ENCODE measurements around the gene ADK. TPM values are rescaled to one million over a fixed set of nuclear protein-coding genes. Genes with fewer than 3 reads are reported as not detected.
"Not testable (repeated sequence)": the region's sequence is repeated elsewhere in the genome, so short reads cannot be mapped to it uniquely, and the experiment has no call there.

ADK gene
- total and polyA plus RNA-seq, 4 donors: 12.6 to 21.1 (median 16.1) TPM

DNA sequence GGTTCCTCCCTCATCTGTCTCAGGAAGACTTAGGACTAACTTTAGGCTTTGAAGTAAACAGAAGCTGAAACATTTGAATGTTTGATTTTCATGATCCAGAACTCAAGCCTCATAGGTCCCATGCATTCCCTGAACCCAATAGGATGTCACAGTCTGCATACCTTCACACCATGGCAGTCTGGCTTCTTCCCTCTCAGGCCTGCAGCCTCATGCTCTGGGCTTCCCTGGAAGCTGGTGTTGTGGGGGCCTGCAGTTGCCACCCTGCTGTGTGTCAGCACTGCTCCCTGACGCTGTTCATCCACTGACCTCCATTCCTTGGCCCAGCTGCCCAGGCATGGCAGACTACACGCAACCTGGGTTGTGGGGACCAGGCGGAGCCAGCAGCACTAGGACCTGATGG is 407.9 kb downstream of the ADK start:
- Histone ChIP-seq H3K36me3 (ENCODE audit: control insufficient read depth in 1 of 2, insufficient read depth in 2 of 2, low read length in 1 of 2) (no peaks in the 10 kb centered on the region), H3K27me3 (ENCODE audit: control insufficient read depth in 1 of 2, insufficient read depth in 2 of 2, low read length in 1 of 2) (no peaks in the 10 kb centered on the region), H3K9me3 (ENCODE audit: control insufficient read depth, low read length) (no peaks in the 10 kb centered on the region), H3K27ac (ENCODE audit: low read depth in 1 of 2, low read length in 2 of 2) (no peak overlapping the region), H3K4me3 (ENCODE audit: low read length in 2 of 2) (no peak overlapping the region), H3K4me1 (ENCODE audit: control insufficient read depth in 1 of 2, insufficient read depth in 2 of 2, low read length in 2 of 2) (no peaks in the 10 kb centered on the region)
- WGBS, 2 donors: 98% methylated on average over 3 of the region's 3 CpGs
- DNase-seq (no peak), ATAC-seq (ENCODE audit: low FRiP score) (no peak)
- intact Hi-C loops (cut with DNase I): no loop called here

DNA sequence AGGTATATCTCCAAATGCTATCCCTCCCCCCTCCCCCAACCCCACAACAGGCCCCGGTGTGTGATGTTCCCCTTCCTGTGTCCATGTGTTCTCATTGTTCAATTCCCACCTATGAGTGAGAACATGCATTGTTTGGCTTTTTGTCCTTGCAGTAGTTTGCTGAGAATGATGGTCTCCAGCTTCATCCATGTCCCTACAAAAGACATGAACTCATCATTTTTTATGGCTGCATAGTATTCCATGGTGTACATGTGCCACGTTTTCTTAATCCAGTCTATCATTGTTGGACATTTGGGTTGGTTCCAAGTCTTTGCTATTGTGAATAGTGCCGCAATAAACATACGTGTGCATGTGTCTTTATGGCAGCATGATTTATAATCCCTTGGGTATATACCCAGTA is 417.9 kb downstream of the ADK start:
- H3K9me3 ChIP-seq (ENCODE audit: control insufficient read depth, low read length); H3K27ac ChIP-seq (ENCODE audit: low read depth in 1 of 2, low read length in 2 of 2); H3K4me1 ChIP-seq (ENCODE audit: control insufficient read depth in 1 of 2, insufficient read depth in 2 of 2, low read length in 2 of 2); H3K27me3 ChIP-seq (ENCODE audit: control insufficient read depth in 1 of 2, insufficient read depth in 2 of 2, low read length in 1 of 2); H3K36me3 ChIP-seq (ENCODE audit: control insufficient read depth in 1 of 2, insufficient read depth in 2 of 2, low read length in 1 of 2); ATAC-seq (ENCODE audit: low FRiP score); intact Hi-C loops (cut with DNase I); H3K4me3 ChIP-seq (ENCODE audit: low read length in 2 of 2); DNase-seq: not testable (repeated sequence)
- WGBS, 2 donors: 85 to 94% methylated on average over 2 to 4 of the region's 4 CpGs

DNA sequence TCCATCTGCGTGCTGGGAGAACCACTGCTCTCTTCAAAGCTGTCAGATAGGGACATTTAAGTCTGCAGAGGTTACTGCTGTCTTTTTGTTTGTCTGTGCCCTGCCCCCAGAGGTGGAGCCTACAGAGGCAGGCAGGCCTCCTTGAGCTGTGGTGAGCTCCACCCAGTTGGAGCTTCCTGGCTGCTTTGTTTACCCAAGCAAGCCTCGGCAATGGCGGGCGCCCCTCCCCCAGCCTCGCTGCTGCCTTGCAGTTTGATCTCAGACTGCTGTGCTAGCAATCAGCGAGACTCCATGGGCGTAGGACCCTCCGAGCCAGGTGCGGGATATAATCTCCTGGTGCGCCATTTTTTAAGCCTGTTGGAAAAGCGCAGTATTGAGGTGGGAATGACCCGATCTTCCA is 422.5 kb downstream of the ADK start:
- WGBS, 2 donors: 96 to 97% methylated on average over 11 to 12 of the region's 12 CpGs
- H3K27me3 ChIP-seq (ENCODE audit: control insufficient read depth in 1 of 2, insufficient read depth in 2 of 2, low read length in 1 of 2); DNase-seq; H3K9me3 ChIP-seq (ENCODE audit: control insufficient read depth, low read length); intact Hi-C loops (cut with DNase I); H3K4me3 ChIP-seq (ENCODE audit: low read length in 2 of 2); H3K36me3 ChIP-seq (ENCODE audit: control insufficient read depth in 1 of 2, insufficient read depth in 2 of 2, low read length in 1 of 2); H3K27ac ChIP-seq (ENCODE audit: low read depth in 1 of 2, low read length in 2 of 2); ATAC-seq (ENCODE audit: low FRiP score); H3K4me1 ChIP-seq (ENCODE audit: control insufficient read depth in 1 of 2, insufficient read depth in 2 of 2, low read length in 2 of 2): not testable (repeated sequence)

DNA sequence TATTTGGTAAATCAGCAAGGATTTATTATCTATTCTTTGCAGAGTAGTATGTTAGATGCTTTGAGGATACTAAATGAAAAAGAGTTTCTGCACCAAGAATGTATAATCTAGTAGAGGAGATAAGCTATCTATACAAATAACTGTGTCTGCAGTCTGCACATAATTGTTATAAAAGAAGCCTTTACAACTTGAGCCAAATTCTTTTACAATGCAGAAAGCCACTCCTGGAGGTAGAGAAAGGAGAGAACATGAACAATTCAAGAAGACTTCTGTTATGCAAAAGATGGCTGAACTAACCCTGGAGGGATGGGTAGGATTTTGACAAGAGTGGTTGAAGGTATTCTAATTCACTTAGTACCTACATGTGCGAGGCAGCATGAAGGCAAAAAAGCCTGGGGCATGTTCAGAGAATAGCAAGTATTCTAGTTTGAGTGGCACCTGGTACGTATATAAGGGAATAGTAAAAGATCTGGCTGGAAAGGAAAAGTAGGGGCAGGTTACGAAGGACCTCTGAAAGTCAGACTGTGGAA is 424.2 kb downstream of the ADK start:
- Histone ChIP-seq H3K36me3 (ENCODE audit: control insufficient read depth in 1 of 2, insufficient read depth in 2 of 2, low read length in 1 of 2) (no peaks in the 10 kb centered on the region), H3K27ac (ENCODE audit: low read depth in 1 of 2, low read length in 2 of 2) (no peak overlapping the region), H3K9me3 (ENCODE audit: control insufficient read depth, low read length) (no peaks in the 10 kb centered on the region), H3K4me1 (ENCODE audit: control insufficient read depth in 1 of 2, insufficient read depth in 2 of 2, low read length in 2 of 2) (no peaks in the 10 kb centered on the region), H3K4me3 (ENCODE audit: low read length in 2 of 2) (no peak overlapping the region), H3K27me3 (ENCODE audit: control insufficient read depth in 1 of 2, insufficient read depth in 2 of 2, low read length in 1 of 2) (no peaks in the 10 kb centered on the region)
- ATAC-seq (ENCODE audit: low FRiP score) (no peak), DNase-seq (no peak)
- intact Hi-C loops (cut with DNase I): no loop called here
- 96 to 99% methylated on average over 3 of the region's 3 CpGs for WGBS, 2 donors

DNA sequence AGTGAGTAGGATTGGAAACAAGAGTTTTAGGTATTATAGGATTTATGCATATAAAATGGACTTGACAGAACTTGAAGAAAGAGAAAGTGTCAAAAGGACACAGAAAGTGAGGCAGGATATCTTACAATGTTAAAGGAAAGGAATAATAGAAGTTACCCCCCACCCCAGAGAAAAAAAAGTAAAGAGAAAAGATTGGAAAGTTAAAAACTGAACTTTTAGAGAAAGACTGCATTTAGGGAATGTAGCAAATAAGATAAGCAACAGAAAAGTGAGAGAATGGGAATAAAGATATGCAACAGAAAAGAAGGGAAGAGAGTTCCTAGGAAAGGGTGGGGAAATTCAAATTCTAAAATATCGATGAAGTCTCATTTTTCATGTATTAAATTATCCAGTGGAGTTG is 424.9 kb downstream of the ADK start:
- no peak for ATAC-seq (ENCODE audit: low FRiP score)
- Histone ChIP-seq H3K4me1 (ENCODE audit: control insufficient read depth in 1 of 2, insufficient read depth in 2 of 2, low read length in 2 of 2) (no peaks in the 10 kb centered on the region), H3K4me3 (ENCODE audit: low read length in 2 of 2) (no peak overlapping the region), H3K36me3 (ENCODE audit: control insufficient read depth in 1 of 2, insufficient read depth in 2 of 2, low read length in 1 of 2) (no peaks in the 10 kb centered on the region), H3K9me3 (ENCODE audit: control insufficient read depth, low read length) (no peaks in the 10 kb centered on the region), H3K27ac (ENCODE audit: low read depth in 1 of 2, low read length in 2 of 2) (no peak overlapping the region), H3K27me3 (ENCODE audit: control insufficient read depth in 1 of 2, insufficient read depth in 2 of 2, low read length in 1 of 2) (no peaks in the 10 kb centered on the region)
- no peak for DNase-seq
- intact Hi-C loops (cut with DNase I): no loop called here
- WGBS, 2 donors: 94 to 96% methylated on average over 1 of the region's 1 CpG

DNA sequence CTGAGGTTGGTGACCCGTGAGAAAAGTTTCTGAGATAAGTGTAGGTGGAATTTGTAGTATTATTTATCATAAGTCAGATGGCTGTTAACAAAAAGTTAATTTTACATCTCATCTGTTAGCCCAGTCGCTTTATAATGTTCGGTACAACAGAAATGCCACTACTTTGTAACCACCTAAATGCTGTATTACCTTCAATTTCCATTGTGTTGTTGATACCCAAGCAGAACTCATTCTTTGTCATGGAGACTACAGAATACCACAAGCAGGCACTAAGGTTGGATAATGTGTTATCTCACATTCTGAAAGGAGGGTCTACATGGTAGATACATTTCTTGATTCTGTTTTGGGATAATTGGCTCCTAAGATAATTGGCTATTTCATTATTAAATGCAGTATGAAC is 425.6 kb downstream of the ADK start:
- Histone ChIP-seq H3K9me3 (ENCODE audit: control insufficient read depth, low read length) (no peaks in the 10 kb centered on the region), H3K36me3 (ENCODE audit: control insufficient read depth in 1 of 2, insufficient read depth in 2 of 2, low read length in 1 of 2) (no peaks in the 10 kb centered on the region), H3K4me3 (ENCODE audit: low read length in 2 of 2) (no peak overlapping the region), H3K27ac (ENCODE audit: low read depth in 1 of 2, low read length in 2 of 2) (no peak overlapping the region), H3K4me1 (ENCODE audit: control insufficient read depth in 1 of 2, insufficient read depth in 2 of 2, low read length in 2 of 2) (no peaks in the 10 kb centered on the region), H3K27me3 (ENCODE audit: control insufficient read depth in 1 of 2, insufficient read depth in 2 of 2, low read length in 1 of 2) (no peaks in the 10 kb centered on the region)
- ATAC-seq (ENCODE audit: low FRiP score) (no peak), DNase-seq (no peak)
- intact Hi-C loops (cut with DNase I): no loop called here
- WGBS, 2 donors: 96 to 97% methylated on average over 3 of the region's 3 CpGs

DNA sequence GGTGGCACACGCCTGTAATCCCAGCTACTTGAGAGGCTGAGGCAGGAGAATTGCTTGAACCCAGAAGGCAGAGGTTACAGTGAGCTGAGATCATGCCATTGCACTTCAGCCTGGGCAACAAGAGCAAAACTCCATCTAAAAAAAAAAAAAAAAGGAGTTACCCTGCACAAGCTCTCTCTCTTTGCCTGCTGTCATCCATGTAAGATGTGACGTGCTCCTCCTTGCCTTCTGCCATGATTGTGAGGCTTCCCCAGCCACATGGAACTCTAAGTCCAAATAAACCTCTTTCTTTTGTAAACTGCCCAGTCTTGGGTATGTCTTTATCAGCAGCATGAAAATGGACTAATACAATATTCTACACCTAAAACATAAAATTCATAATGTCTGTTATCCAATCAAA is 429.4 kb downstream of the ADK start:
- H3K4me1 ChIP-seq (ENCODE audit: control insufficient read depth in 1 of 2, insufficient read depth in 2 of 2, low read length in 2 of 2); H3K27me3 ChIP-seq (ENCODE audit: control insufficient read depth in 1 of 2, insufficient read depth in 2 of 2, low read length in 1 of 2); intact Hi-C loops (cut with DNase I); H3K36me3 ChIP-seq (ENCODE audit: control insufficient read depth in 1 of 2, insufficient read depth in 2 of 2, low read length in 1 of 2); H3K27ac ChIP-seq (ENCODE audit: low read depth in 1 of 2, low read length in 2 of 2); H3K9me3 ChIP-seq (ENCODE audit: control insufficient read depth, low read length); DNase-seq; ATAC-seq (ENCODE audit: low FRiP score); H3K4me3 ChIP-seq (ENCODE audit: low read length in 2 of 2): not testable (repeated sequence)
- WGBS, 2 donors: 99 to 100% methylated on average over 2 of the region's 2 CpGs

DNA sequence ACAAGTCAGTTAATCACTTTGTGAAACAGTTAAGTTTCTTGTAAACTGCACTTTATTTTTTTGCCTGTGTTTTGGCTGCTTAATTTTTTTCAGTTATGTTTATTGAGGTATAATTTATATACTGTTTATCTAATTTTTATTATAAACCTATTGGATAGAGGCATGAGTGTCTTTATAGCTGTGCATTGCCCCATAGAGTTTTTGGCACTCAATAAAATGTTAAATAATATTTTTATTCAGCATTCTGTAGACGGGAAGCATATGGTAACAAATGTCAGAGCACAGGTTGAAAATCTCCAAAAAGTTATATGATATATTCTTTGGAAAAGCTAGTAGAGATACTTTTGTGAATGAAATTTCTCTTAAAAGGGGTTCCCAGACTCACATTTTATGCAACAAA is 431.5 kb downstream of the ADK start:
- intact Hi-C loops (cut with DNase I): no loop called here
- Histone ChIP-seq H3K4me1 (ENCODE audit: control insufficient read depth in 1 of 2, insufficient read depth in 2 of 2, low read length in 2 of 2) (no peaks in the 10 kb centered on the region), H3K36me3 (ENCODE audit: control insufficient read depth in 1 of 2, insufficient read depth in 2 of 2, low read length in 1 of 2) (no peaks in the 10 kb centered on the region), H3K27me3 (ENCODE audit: control insufficient read depth in 1 of 2, insufficient read depth in 2 of 2, low read length in 1 of 2) (no peaks in the 10 kb centered on the region), H3K27ac (ENCODE audit: low read depth in 1 of 2, low read length in 2 of 2) (no peak overlapping the region), H3K4me3 (ENCODE audit: low read length in 2 of 2) (no peak overlapping the region), H3K9me3 (ENCODE audit: control insufficient read depth, low read length) (no peaks in the 10 kb centered on the region)
- DNase-seq: no peak
- ATAC-seq (ENCODE audit: low FRiP score): no peak
- WGBS, 2 donors: 67 to 81% methylated on average over 1 of the region's 1 CpG

DNA sequence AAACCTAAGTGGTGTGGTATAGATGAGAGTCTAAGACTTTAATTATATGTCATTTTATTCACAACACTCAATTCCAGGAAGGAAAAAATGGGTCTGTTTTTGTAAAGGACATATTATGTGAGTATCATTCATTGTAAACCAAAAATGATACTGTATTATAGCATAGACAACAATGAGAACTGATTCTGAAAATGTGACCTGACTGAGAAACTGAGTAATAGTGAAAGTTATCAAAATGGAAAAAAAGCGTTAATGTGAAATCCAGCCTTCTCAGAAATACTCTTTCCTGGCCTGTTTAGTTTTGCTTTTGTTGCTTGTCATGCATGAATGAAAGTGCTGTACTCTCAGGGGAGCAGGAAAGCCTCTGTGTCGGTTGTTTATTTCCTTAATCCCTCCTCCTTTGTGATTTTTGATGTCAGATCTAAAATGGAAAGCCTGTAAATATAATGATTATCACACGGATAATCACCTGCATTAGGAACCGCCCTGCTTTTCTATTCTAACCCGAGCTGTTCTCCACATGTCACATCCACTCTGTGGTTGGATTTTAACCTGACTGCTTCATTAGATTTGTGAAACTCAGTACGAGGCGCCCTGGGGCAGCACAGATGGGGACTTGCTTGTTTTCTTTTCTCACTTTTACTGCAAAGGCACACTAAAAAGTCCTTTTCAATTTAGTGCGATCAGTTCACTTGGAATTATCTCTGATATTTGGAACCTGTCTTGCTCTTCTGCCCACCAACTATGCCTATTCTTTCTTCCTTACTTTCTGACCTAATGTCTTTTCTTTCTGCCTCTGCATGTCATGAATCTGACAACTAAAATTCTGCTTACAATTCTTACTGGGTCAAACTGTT is 434.4 kb downstream of the ADK start:
- Histone ChIP-seq H3K4me3 (ENCODE audit: low read length in 2 of 2) (no peak overlapping the region), H3K27me3 (ENCODE audit: control insufficient read depth in 1 of 2, insufficient read depth in 2 of 2, low read length in 1 of 2) (no peaks in the 10 kb centered on the region), H3K9me3 (ENCODE audit: control insufficient read depth, low read length) (no peaks in the 10 kb centered on the region), H3K36me3 (ENCODE audit: control insufficient read depth in 1 of 2, insufficient read depth in 2 of 2, low read length in 1 of 2) (no peaks in the 10 kb centered on the region), H3K4me1 (ENCODE audit: control insufficient read depth in 1 of 2, insufficient read depth in 2 of 2, low read length in 2 of 2) (no peaks in the 10 kb centered on the region), H3K27ac (ENCODE audit: low read depth in 1 of 2, low read length in 2 of 2) (no peak overlapping the region)
- WGBS, 2 donors: 10 to 19% methylated on average over 8 of the region's 8 CpGs
- intact Hi-C loops (cut with DNase I): no loop called here
- no peak for ATAC-seq (ENCODE audit: low FRiP score)
- DNase-seq: no peak

Data from aorta (tissue), 5 donors.